HepG2 (cell line): ENCODE measurements around the gene SEZ6. TPM values are rescaled to one million over a fixed set of nuclear protein-coding genes. Genes with fewer than 3 reads are reported as not detected.
A peak's percentile ranks its signal among the peaks of the same experiment; 100 is the strongest.

Experiments used
- MAFK ChIP-seq, 2 experiments: IDR thresholded peaks in 1 of 2; conservative IDR thresholded peaks in 1 of 2; 2 replicates each; pipeline ENCODE4 v1.6.1; 2011; ENCODE audit warnings: improper control_type of control experiment in 2 of 2, low read length in 2 of 2
- NFE2 ChIP-seq: sonication (generic); formaldehyde crosslinking; IDR thresholded peaks from 2 replicates; pipeline ENCODE4 v1.4.0; 2020; ENCODE audit warnings: missing genetic modification reagents
- RARG ChIP-seq: sonication (generic); formaldehyde crosslinking; IDR thresholded peaks from 2 replicates; pipeline ENCODE4 v1.4.0; 2020; ENCODE audit warnings: low read depth, mild to moderate bottlenecking, missing genetic modification reagents
- RBFOX2 ChIP-seq: fragments of 200-400 bp; formaldehyde crosslinking; IDR thresholded peaks from 2 replicates; pipeline ENCODE4 v1.6.1; 2017; ENCODE audit warnings: low read depth, mild to moderate bottlenecking, low read length
- ZFYVE20 ChIP-seq: sonication (generic); formaldehyde crosslinking; IDR thresholded peaks from 2 replicates; pipeline ENCODE4 v1.8.0; 2023; ENCODE audit warnings: low read depth, mild to moderate bottlenecking, moderate library complexity, missing genetic modification reagents, borderline replicate concordance
- ZNF333 ChIP-seq: sonication (generic); formaldehyde crosslinking; IDR thresholded peaks from 2 replicates; pipeline ENCODE4 v1.4.0; 2020; ENCODE audit warnings: mild to moderate bottlenecking, missing genetic modification reagents, borderline replicate concordance
- ZNF546 ChIP-seq: sonication (generic); formaldehyde crosslinking; conservative IDR thresholded peaks from 2 replicates; pipeline ENCODE4 v1.8.1; 2023; ENCODE audit warnings: mild to moderate bottlenecking, missing genetic modification reagents
- ZNF891 ChIP-seq: sonication (generic); formaldehyde crosslinking; IDR thresholded peaks from 2 replicates; pipeline ENCODE4 v1.5.0; 2020; ENCODE audit warnings: mild to moderate bottlenecking, missing genetic modification reagents
- polyA plus RNA-seq, 8 experiments: library from polyadenylated mRNA; depleted of rRNA in 3 of 8; stranded (reverse) in 7 of 8; unstranded in 1 of 8; fragments of >200 nt; fragmentation: Illumina TruSeq in 4 of 8; extraction: Trizol in 4 of 8; gene quantifications; 2 replicates each; pipeline versions ENCODE4 v1.2.1 to v1.2.3, GENCODE V29; 2011 to 2016; ENCODE audit warnings: low read depth in 4 of 8, missing spikeins in 1 of 8, mixed read lengths in 1 of 8; ENCODE audit not compliant: insufficient read depth in 1 of 8
- total RNA-seq, 5 experiments: library from RNA; depleted of rRNA; stranded (reverse); fragments of >200 nt; fragmentation: Illumina TruSeq; extraction: Trizol; gene quantifications; 2 replicates each; pipeline ENCODE4 v1.2.3, GENCODE V29; 2016; ENCODE audit warnings: low read depth in 1 of 5
- TF ChIP-seq, protein P1 (sequence below): sonication (generic); formaldehyde crosslinking; IDR thresholded peaks from 2 replicates; pipeline ENCODE4 v1.8.0; 2022; ENCODE audit warnings: mild to moderate bottlenecking, missing genetic modification reagents, borderline replicate concordance
- TF ChIP-seq, protein P2 (sequence below): sonication (generic); formaldehyde crosslinking; IDR thresholded peaks from 2 replicates; pipeline ENCODE4 v1.5.1; 2020; ENCODE audit warnings: missing genetic modification reagents, mild to moderate bottlenecking, borderline replicate concordance
- TF ChIP-seq, protein P3 (sequence below): sonication (generic); formaldehyde crosslinking; IDR thresholded peaks from 2 replicates; pipeline ENCODE4 v1.4.0; 2020; ENCODE audit warnings: missing genetic modification reagents
- TF ChIP-seq, protein P4 (sequence below): sonication (generic); formaldehyde crosslinking; IDR thresholded peaks from one replicate; pipeline ENCODE4 v1.5.1; 2020; ENCODE audit warnings: mild to moderate bottlenecking, missing genetic modification reagents; ENCODE audit errors: not compliant biosample characterization
- TF ChIP-seq, protein P5 (sequence below): sonication (generic); formaldehyde crosslinking; IDR thresholded peaks from 2 replicates; pipeline ENCODE4 v1.8.0; 2022; ENCODE audit warnings: mild to moderate bottlenecking, missing genetic modification reagents

Gene SEZ6
- total and polyA plus RNA-seq, 2 of the 13 experiments (the other 11 are each of a cell fraction or from before 2014, with no cell fraction given): not detected

DNA sequence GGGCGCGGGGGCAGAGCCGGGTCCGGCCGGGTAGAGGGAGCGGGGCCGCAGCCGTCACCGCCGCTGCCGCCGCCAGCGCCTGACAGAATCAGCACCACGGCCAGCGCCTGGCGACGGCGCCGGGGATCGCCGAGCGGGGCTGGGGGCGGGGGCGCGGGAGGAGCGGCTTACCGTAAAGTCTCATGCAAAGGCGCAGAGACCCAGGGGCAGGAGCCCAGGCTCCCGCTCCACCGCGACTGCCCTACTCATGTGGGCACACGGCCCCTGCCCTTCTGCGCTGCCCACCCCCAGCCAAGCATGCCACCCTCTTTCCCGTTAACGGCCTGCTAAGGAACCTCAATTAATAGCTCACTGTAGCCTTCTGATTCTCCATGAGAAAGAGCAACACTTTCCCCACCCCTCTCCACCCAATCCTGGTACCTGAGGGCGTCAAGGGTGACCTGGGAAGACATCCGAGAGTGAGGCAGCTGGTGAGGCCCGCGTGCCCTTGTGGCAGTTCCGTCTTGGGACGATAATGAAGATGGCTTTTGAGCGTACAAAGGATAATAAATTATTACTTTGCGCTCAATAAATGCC is at the start of gene SEZ6 (continued):
- TF ChIP-seq ZFYVE20 (CRISPR knock-in tag): 0 out of 2 replicates have a peak, but pooled peaks have one; percentile 53
- TF ChIP-seq, protein P1, sequence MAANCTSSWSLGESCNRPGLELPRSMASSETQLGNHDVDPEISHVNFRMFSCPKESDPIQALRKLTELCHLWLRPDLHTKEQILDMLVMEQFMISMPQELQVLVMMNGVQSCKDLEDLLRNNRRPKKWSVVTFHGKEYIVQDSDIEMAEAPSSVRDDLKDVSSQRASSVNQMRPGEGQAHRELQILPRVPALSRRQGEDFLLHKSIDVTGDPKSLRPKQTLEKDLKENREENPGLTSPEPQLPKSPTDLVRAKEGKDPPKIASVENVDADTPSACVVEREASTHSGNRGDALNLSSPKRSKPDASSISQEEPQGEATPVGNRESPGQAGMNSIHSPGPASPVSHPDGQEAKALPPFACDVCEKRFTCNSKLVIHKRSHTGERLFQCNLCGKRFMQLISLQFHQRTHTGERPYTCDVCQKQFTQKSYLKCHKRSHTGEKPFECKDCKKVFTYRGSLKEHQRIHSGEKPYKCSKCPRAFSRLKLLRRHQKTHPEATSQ (CRISPR knock-in tag): no peak
- TF ChIP-seq NFE2 (CRISPR knock-in tag): no peak
- TF ChIP-seq MAFK (conservative IDR thresholded peaks at IDR 0.05 in 1 of 2, IDR thresholded peaks at IDR 0.05 in 1 of 2; ENCODE audit: low read length in 2 of 2): no peak; a peak in 1 of 4 replicates
- TF ChIP-seq, protein P2, sequence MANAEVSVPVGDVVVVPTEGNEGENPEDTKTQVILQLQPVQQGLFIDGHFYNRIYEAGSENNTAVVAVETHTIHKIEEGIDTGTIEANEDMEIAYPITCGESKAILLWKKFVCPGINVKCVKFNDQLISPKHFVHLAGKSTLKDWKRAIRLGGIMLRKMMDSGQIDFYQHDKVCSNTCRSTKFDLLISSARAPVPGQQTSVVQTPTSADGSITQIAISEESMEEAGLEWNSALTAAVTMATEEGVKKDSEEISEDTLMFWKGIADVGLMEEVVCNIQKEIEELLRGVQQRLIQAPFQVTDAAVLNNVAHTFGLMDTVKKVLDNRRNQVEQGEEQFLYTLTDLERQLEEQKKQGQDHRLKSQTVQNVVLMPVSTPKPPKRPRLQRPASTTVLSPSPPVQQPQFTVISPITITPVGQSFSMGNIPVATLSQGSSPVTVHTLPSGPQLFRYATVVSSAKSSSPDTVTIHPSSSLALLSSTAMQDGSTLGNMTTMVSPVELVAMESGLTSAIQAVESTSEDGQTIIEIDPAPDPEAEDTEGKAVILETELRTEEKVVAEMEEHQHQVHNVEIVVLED (CRISPR knock-in tag): peak; percentile 29; the same call in 1 of the 2 replicates
- TF ChIP-seq, protein P3, sequence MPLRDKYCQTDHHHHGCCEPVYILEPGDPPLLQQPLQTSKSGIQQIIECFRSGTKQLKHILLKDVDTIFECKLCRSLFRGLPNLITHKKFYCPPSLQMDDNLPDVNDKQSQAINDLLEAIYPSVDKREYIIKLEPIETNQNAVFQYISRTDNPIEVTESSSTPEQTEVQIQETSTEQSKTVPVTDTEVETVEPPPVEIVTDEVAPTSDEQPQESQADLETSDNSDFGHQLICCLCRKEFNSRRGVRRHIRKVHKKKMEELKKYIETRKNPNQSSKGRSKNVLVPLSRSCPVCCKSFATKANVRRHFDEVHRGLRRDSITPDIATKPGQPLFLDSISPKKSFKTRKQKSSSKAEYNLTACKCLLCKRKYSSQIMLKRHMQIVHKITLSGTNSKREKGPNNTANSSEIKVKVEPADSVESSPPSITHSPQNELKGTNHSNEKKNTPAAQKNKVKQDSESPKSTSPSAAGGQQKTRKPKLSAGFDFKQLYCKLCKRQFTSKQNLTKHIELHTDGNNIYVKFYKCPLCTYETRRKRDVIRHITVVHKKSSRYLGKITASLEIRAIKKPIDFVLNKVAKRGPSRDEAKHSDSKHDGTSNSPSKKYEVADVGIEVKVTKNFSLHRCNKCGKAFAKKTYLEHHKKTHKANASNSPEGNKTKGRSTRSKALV: peak; percentile 74; the same call in 1 of the 2 replicates
- peak; percentile 83; the same call in 1 of the 2 replicates for TF ChIP-seq ZNF333 (CRISPR knock-in tag)
- TF ChIP-seq RBFOX2: no peak
- TF ChIP-seq ZNF546 (CRISPR knock-in tag): peak; percentile 94; the same call in 1 of the 2 replicates
- no peak for TF ChIP-seq RARG (CRISPR knock-in tag)
- peak; percentile 78; the same call in 1 of the 2 replicates for TF ChIP-seq ZNF891 (CRISPR knock-in tag)
- TF ChIP-seq, protein P4, sequence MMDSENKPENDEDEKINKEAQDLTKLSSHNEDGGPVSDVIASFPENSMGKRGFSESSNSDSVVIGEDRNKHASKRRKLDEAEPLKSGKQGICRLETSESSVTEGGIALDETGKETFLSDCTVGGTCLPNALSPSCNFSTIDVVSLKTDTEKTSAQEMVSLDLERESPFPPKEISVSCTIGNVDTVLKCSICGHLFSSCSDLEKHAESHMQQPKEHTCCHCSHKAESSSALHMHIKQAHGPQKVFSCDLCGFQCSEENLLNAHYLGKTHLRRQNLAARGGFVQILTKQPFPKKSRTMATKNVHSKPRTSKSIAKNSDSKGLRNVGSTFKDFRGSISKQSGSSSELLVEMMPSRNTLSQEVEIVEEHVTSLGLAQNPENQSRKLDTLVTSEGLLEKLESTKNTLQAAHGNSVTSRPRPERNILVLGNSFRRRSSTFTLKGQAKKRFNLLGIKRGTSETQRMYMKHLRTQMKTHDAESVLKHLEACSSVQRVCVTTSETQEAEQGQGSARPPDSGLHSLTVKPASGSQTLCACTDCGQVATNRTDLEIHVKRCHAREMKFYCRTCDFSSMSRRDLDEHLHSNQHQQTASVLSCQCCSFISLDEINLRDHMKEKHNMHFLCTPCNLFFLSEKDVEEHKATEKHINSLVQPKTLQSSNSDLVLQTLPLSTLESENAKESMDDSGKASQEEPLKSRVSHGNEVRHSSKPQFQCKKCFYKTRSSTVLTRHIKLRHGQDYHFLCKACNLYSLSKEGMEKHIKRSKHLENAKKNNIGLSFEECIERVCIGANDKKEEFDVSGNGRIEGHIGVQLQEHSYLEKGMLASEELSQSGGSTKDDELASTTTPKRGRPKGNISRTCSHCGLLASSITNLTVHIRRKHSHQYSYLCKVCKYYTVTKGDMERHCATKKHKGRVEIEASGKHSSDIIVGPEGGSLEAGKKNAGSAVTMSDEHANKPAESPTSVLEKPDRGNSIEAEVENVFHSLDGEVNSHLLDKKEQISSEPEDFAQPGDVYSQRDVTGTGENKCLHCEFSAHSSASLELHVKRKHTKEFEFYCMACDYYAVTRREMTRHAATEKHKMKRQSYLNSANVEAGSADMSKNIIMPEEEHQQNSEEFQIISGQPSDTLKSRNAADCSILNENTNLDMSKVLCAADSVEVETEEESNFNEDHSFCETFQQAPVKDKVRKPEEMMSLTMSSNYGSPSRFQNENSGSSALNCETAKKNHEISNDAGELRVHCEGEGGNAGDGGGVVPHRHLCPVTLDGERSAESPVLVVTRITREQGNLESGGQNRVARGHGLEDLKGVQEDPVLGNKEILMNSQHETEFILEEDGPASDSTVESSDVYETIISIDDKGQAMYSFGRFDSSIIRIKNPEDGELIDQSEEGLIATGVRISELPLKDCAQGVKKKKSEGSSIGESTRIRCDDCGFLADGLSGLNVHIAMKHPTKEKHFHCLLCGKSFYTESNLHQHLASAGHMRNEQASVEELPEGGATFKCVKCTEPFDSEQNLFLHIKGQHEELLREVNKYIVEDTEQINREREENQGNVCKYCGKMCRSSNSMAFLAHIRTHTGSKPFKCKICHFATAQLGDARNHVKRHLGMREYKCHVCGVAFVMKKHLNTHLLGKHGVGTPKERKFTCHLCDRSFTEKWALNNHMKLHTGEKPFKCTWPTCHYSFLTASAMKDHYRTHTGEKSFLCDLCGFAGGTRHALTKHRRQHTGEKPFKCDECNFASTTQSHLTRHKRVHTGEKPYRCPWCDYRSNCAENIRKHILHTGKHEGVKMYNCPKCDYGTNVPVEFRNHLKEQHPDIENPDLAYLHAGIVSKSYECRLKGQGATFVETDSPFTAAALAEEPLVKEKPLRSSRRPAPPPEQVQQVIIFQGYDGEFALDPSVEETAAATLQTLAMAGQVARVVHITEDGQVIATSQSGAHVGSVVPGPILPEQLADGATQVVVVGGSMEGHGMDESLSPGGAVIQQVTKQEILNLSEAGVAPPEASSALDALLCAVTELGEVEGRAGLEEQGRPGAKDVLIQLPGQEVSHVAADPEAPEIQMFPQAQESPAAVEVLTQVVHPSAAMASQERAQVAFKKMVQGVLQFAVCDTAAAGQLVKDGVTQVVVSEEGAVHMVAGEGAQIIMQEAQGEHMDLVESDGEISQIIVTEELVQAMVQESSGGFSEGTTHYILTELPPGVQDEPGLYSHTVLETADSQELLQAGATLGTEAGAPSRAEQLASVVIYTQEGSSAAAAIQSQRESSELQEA (CRISPR knock-in tag): peak; percentile 34
- TF ChIP-seq, protein P5, sequence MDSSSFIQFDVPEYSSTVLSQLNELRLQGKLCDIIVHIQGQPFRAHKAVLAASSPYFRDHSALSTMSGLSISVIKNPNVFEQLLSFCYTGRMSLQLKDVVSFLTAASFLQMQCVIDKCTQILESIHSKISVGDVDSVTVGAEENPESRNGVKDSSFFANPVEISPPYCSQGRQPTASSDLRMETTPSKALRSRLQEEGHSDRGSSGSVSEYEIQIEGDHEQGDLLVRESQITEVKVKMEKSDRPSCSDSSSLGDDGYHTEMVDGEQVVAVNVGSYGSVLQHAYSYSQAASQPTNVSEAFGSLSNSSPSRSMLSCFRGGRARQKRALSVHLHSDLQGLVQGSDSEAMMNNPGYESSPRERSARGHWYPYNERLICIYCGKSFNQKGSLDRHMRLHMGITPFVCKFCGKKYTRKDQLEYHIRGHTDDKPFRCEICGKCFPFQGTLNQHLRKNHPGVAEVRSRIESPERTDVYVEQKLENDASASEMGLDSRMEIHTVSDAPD (CRISPR knock-in tag): peak; percentile 46; the same call in 1 of the 2 replicates
